CD4-positive, alpha-beta T cell (primary cell): ENCODE measurements around the gene NR2C2AP. TPM values are rescaled to one million over a fixed set of nuclear protein-coding genes. Genes with fewer than 3 reads are reported as not detected.

Experiments used
- ATAC-seq: fragments of 200-7000 bp; cut with Tn5 transposase; one replicate; pipeline ENCODE4 v1.10.0; 2022; ENCODE audit warnings: mild to moderate bottlenecking; ENCODE audit not compliant: poor library complexity
- CTCF ChIA-PET: fragments of 350-600 bp; sonication (Branson Sonifier 250); formaldehyde crosslinking; loops from one replicate; lab custom pipeline; 2021; ENCODE audit warnings: antibody characterized with exemption, inconsistent platforms; lab: Charles Lee
- POLR2A ChIA-PET: fragments of 350-600 bp; sonication (Branson Sonifier 250); formaldehyde crosslinking; loops from one replicate; lab custom pipeline; 2021; ENCODE audit warnings: antibody characterized with exemption, inconsistent platforms; lab: Charles Lee
- DNase-seq, 14 experiments: peaks; one replicate each; pipeline ENCODE4 v3.0.0-alpha.2; 2013 to 2020; ENCODE audit warnings: mixed read lengths in 2 of 14
- H3K27ac ChIP-seq, 2 donors: one replicate each; pipeline versions ENCODE4 v1.5.1 to v1.7.0; 2013; ENCODE audit warnings: low read length in 2 of 2, low read depth in 1 of 2, mild to moderate bottlenecking in 1 of 2
- H3K27me3 ChIP-seq, 2 experiments: 1 replicate in 1 of 2; 2 replicates in 1 of 2; pipeline versions ENCODE4 v1.6.1 to v1.7.0; 2013; ENCODE audit warnings: low read length in 2 of 2, control low read depth in 1 of 2, mild to moderate bottlenecking in 1 of 2, moderate library complexity in 1 of 2; ENCODE audit not compliant: insufficient read depth in 2 of 2, control insufficient read depth in 1 of 2
- H3K36me3 ChIP-seq: one replicate; pipeline ENCODE4 v1.6.1; 2013; ENCODE audit warnings: low read length, control low read depth; ENCODE audit not compliant: insufficient read depth
- H3K4me1 ChIP-seq: one replicate; pipeline ENCODE4 v1.6.1; 2013; ENCODE audit warnings: low read length, control low read depth; ENCODE audit not compliant: insufficient read depth
- H3K4me3 ChIP-seq: one replicate; pipeline ENCODE4 v1.5.1; 2013; ENCODE audit warnings: mild to moderate bottlenecking, low read length, moderate library complexity
- H3K9me3 ChIP-seq, 2 experiments: 1 replicate in 1 of 2; 2 replicates in 1 of 2; pipeline versions ENCODE4 v1.6.1 to v1.7.0; 2013; ENCODE audit warnings: low read length in 2 of 2, mild to moderate bottlenecking in 2 of 2, control low read depth in 1 of 2, moderate library complexity in 1 of 2; ENCODE audit not compliant: control insufficient read depth in 1 of 2, insufficient read depth in 1 of 2
- H3K27ac Mint-ChIP-seq: one replicate; pipeline ENCODE4 v1.8.0; 2020; ENCODE audit warnings: mixed read lengths
- H3K27me3 Mint-ChIP-seq: one replicate; pipeline ENCODE4 v1.8.0; 2021; ENCODE audit warnings: mixed read lengths
- H3K36me3 Mint-ChIP-seq: one replicate; pipeline ENCODE4 v1.8.0; 2021; ENCODE audit warnings: low read depth, mixed read lengths
- H3K4me1 Mint-ChIP-seq: one replicate; pipeline ENCODE4 v1.8.0; 2021; ENCODE audit warnings: low read depth, mixed read lengths
- H3K4me3 Mint-ChIP-seq: one replicate; pipeline ENCODE4 v1.8.0; 2020; ENCODE audit warnings: mild to moderate bottlenecking, mixed read lengths
- H3K9me3 Mint-ChIP-seq: one replicate; pipeline ENCODE4 v1.8.0; 2020; ENCODE audit warnings: mixed read lengths
- CTCF ChIP-seq: fragments of 200-600 bp; IDR thresholded peaks from one replicate; pipeline ENCODE4 v1.8.0; 2022; ENCODE audit warnings: antibody characterized with exemption, mild to moderate bottlenecking
- intact Hi-C, 2 experiments: fragments of 100-400 bp; cut with DNase I in 1 of 2; cut with micrococcal nuclease in 1 of 2; formaldehyde crosslinking; loops; one replicate each; pipeline versions ENCODE4 v1.15.1 to v1.9.0; 2023 to 2025; cut with DNase I, micrococcal nuclease
- total RNA-seq, 174 experiments: library from RNA in 2 of 174; stranded (reverse) in 2 of 174; gene quantifications; one replicate each; pipeline ENCODE4 v1.2.3 and lab custom pipeline; 2021 to 2026

NR2C2AP gene
- total RNA-seq, 2 experiments from 2014 or later, result 10.5 to 11.5 TPM

GRCh38 chr19:19206938-19207337 lies 3.7 kb upstream of the NR2C2AP start:
- Mint-ChIP-seq H3K36me3 (peaks cover 7% of the 10 kb centered on the region), H3K27ac (no peak overlapping the region), H3K4me3 (peak overlapping the region; percentile 70), H3K9me3 (no peaks in the 10 kb centered on the region), H3K4me1 (peaks cover 33% of the 10 kb centered on the region), H3K27me3 (peaks cover 27% of the 10 kb centered on the region)
- no peak for ATAC-seq
- intact Hi-C loops, result no loop called here
- ChIA-PET CTCF (no interaction called here), POLR2A (interaction anchor here (1.1 kb wide), 1 partner anchor 15 kb away, joined by 3 read pairs; the partner anchor contains the start of gene BORCS8)
- Histone ChIP-seq H3K27ac (no peak overlapping the region), H3K4me3 (no peak overlapping the region), H3K4me1 (peaks cover 42% of the 10 kb centered on the region), H3K36me3 (no peaks in the 10 kb centered on the region), H3K27me3 (peaks cover 6 to 10% of the 10 kb centered on the region in 2 experiments), H3K9me3 (peaks cover 0 to 12% of the 10 kb centered on the region in 2 experiments)
- no peak for TF ChIP-seq CTCF
- no peak for DNase-seq

DNA sequence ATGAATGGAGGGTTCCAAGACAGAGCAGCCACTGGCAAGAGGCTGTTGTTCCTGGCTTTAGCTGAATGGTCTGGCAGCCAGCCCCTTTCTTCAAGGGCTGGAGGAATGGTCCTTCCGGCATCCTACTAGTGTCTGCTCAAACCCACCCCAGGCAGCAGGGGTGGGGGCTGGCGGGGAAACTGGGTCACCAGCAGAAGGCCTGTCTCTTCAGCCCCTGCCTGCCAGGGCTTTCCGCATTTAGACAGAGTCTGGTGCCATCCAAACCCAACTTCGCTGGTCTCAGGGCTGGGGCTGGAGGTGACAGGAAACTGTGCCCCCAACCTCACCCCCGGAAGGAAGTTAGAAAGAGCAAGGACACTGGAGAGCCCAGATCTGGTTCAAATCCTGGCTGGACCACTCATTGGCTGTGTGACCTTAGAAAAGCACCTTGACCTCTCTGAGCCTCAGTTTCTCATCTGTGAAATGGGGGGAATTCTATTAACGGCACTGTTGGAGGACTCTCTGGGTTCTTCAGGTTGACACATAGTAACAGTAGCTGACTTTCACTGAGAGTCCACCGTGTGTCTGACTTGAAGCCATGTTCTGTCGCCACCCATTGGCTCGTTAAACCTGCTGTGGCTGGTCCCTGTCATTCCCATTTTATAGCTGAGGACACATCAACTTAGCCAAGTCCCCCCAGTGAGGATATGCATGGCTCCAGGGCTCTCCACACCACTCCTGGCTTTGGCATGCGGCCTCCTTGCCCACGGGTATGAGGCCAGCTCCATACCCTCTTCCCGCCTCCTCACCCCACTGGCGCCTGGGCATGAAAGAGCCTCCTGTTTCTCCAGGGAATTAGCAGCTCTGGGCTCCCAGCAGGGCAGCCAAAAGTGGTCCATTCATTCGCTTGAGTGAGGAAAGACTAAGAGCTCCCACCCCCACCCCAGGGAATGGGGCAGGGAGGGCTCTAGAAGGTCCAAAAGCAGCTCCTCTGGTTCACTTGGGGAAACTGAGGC lies 2.5 kb upstream of the NR2C2AP start:
- peaks cover 18% of the 10 kb centered on the region for H3K27me3 Mint-ChIP-seq
- peaks cover 7% of the 10 kb centered on the region for H3K36me3 Mint-ChIP-seq
- Histone ChIP-seq H3K4me3 (no peak overlapping the region), H3K27me3 (no peaks in the 10 kb centered on the region), H3K36me3 (peaks cover 6% of the 10 kb centered on the region), H3K27ac (no peak overlapping the region), H3K4me1 (peaks cover 48% of the 10 kb centered on the region), H3K9me3 (peaks cover 0 to 12% of the 10 kb centered on the region in 2 experiments)
- ATAC-seq (no peak), DNase-seq (no peak)
- no peak for TF ChIP-seq CTCF
- CTCF ChIA-PET, result no interaction called here
- no peak overlapping the region for H3K27ac Mint-ChIP-seq
- no peaks in the 10 kb centered on the region for H3K9me3 Mint-ChIP-seq
- H3K4me1 Mint-ChIP-seq, result peaks cover 29% of the 10 kb centered on the region
- H3K4me3 Mint-ChIP-seq, result peak overlapping the region; percentile 58
- intact Hi-C loops, result no loop called here
- POLR2A ChIA-PET, result interaction anchor here (1.1 to 1.2 kb wide), 2 partner anchors 12 to 14 kb away, joined by 3 to 4 read pairs; partner anchors contain the start of gene BORCS8

- TF ChIP-seq CTCF, result no peak
- peaks cover 48% of the 10 kb centered on the region for H3K4me1 ChIP-seq
Measured at GRCh38 chr19:19204181-19204580, 967 bp upstream of the NR2C2AP start.

More at GRCh38 chr19:19204181-19204580, 967 bp upstream of the NR2C2AP start:
- peaks cover 0 to 12% of the 10 kb centered on the region in 2 experiments for H3K9me3 ChIP-seq
- H3K4me1 Mint-ChIP-seq, result peaks cover 29% of the 10 kb centered on the region
- H3K4me3 Mint-ChIP-seq, result peak overlapping the region; percentile 79
- ATAC-seq, result no peak
- peaks cover 12% of the 10 kb centered on the region for H3K27me3 Mint-ChIP-seq
- CTCF ChIA-PET, result interaction anchor here (0.7 to 1.4 kb wide), 3 partner anchors 21 to 944 kb away, joined by 3 to 6 read pairs (median 4); no protein-coding TSS in a partner anchor
- no peak overlapping the region for H3K4me3 ChIP-seq
- H3K27ac Mint-ChIP-seq, result no peak overlapping the region
- no peaks in the 10 kb centered on the region for H3K27me3 ChIP-seq
- peaks cover 13% of the 10 kb centered on the region for H3K36me3 Mint-ChIP-seq
- POLR2A ChIA-PET, result interaction anchor here (4.5 kb wide), 1 partner anchor 13 kb away, joined by 80 read pairs; the partner anchor contains the start of genes BORCS8 and RFXANK
- intact Hi-C loops, result no loop called here
- DNase-seq, result no peak
- peaks cover 12% of the 10 kb centered on the region for H3K36me3 ChIP-seq
- H3K9me3 Mint-ChIP-seq, result no peaks in the 10 kb centered on the region
- no peak overlapping the region for H3K27ac ChIP-seq
